Measurements from ENCODE around the gene TMEM163. TPM values are rescaled to one million over a fixed set of nuclear protein-coding genes. Genes with fewer than 3 reads are reported as not detected.
A peak's percentile ranks its signal among the peaks of the same experiment; 100 is the strongest.

TMEM163 gene
- total and polyA plus RNA-seq, 2 experiments from 2014 or later: 1.1 TPM

DNA sequence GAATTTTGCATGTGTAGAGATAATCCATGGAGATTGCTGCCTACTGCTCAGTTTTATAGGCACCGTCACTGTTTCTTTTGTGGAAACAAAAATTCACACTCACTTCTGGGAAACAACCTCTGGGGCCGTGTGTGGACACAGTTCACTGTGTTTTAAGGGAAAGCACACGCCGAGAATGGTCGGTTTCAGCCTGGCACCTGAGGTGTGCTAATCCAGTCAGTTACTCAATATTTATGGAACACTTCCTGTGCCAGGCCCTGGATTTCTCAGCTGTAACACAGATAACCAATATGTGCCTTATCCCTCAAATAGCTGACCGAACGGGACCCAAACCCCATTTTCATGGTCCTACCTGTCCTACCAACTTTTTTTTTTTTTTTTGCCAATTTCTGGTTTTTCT, 285.3 kb downstream of the TMEM163 start:
- 62% methylated on average over 7 of the region's 7 CpGs for WGBS (ENCODE audit: low lambda C conversion rate, missing lambda C conversion rate)
- TF ChIP-seq EZH2phosphoT487 (IDR thresholded peaks at IDR 0.05; ENCODE audit: low read depth, severe bottlenecking, unreplicated experiment): no peak
- no peak for TF ChIP-seq CTCF (IDR thresholded peaks at IDR 0.05; ENCODE audit: poor library complexity)
- TF ChIP-seq EZH2 (IDR thresholded peaks at IDR 0.05; ENCODE audit: borderline replicate concordance): no peak
- DNase-seq (ENCODE audit: low spot score): peak; percentile 42
- Histone ChIP-seq H4K20me1 (ENCODE audit: insufficient read depth, poor library complexity, severe bottlenecking) (no peaks in the 10 kb centered on the region), H3K4me1 (ENCODE audit: insufficient read depth) (peaks cover 35% of the 10 kb centered on the region), H3K79me2 (no peaks in the 10 kb centered on the region), H3K4me2 (peak overlapping the region; percentile 31), H3K9me3 (ENCODE audit: low read depth) (no peaks in the 10 kb centered on the region), H3K27ac (peak overlapping the region; percentile 82), H2AFZ (no peak overlapping the region), H3K9me2 (replicated peaks; ENCODE audit: insufficient read depth) (no peaks in the 10 kb centered on the region), H3K27me3 (no peaks in the 10 kb centered on the region), H3K36me3 (replicated peaks; ENCODE audit: insufficient read depth, low read depth) (no peaks in the 10 kb centered on the region), H3K4me3 (no peak overlapping the region)

- no peaks in the 10 kb centered on the region for H3K36me3 ChIP-seq (replicated peaks; ENCODE audit: insufficient read depth, low read depth)
- 58% methylated on average over 3 of the region's 3 CpGs for WGBS (ENCODE audit: low lambda C conversion rate, missing lambda C conversion rate)
- DNase-seq (ENCODE audit: low spot score): peak; percentile 48
These were observed 286.3 kb downstream of the TMEM163 start for GRCh38 chr2:134432435-134432883.

GRCh38 chr2:134431838-134432434, 286.9 kb downstream of the TMEM163 start:
- Histone ChIP-seq H3K9me2 (replicated peaks; ENCODE audit: insufficient read depth) (no peaks in the 10 kb centered on the region), H3K27me3 (no peaks in the 10 kb centered on the region), H3K79me2 (no peaks in the 10 kb centered on the region), H3K4me3 (no peak overlapping the region), H4K20me1 (ENCODE audit: insufficient read depth, poor library complexity, severe bottlenecking) (no peaks in the 10 kb centered on the region), H3K4me2 (peak overlapping the region; percentile 31), H3K27ac (peak overlapping the region; percentile 82), H3K4me1 (ENCODE audit: insufficient read depth) (peaks cover 35% of the 10 kb centered on the region), H3K36me3 (replicated peaks; ENCODE audit: insufficient read depth, low read depth) (no peaks in the 10 kb centered on the region), H2AFZ (no peak overlapping the region), H3K9me3 (ENCODE audit: low read depth) (no peaks in the 10 kb centered on the region)
- 64% methylated on average over 2 of the region's 2 CpGs for WGBS (ENCODE audit: low lambda C conversion rate, missing lambda C conversion rate)
- DNase-seq (ENCODE audit: low spot score): no peak
- TF ChIP-seq EZH2 (IDR thresholded peaks at IDR 0.05; ENCODE audit: borderline replicate concordance) (no peak), CTCF (IDR thresholded peaks at IDR 0.05; ENCODE audit: poor library complexity) (no peak), EZH2phosphoT487 (IDR thresholded peaks at IDR 0.05; ENCODE audit: low read depth, severe bottlenecking, unreplicated experiment) (no peak)

More at GRCh38 chr2:134432435-134432883, 286.3 kb downstream of the TMEM163 start:
- Histone ChIP-seq H2AFZ (no peak overlapping the region), H3K4me2 (peak overlapping the region; percentile 31), H3K9me3 (ENCODE audit: low read depth) (no peaks in the 10 kb centered on the region), H3K79me2 (no peaks in the 10 kb centered on the region), H3K4me3 (no peak overlapping the region), H3K27ac (peak overlapping the region; percentile 82), H3K4me1 (ENCODE audit: insufficient read depth) (peaks cover 35% of the 10 kb centered on the region), H3K27me3 (no peaks in the 10 kb centered on the region), H4K20me1 (ENCODE audit: insufficient read depth, poor library complexity, severe bottlenecking) (no peaks in the 10 kb centered on the region), H3K9me2 (replicated peaks; ENCODE audit: insufficient read depth) (no peaks in the 10 kb centered on the region)
- TF ChIP-seq EZH2 (IDR thresholded peaks at IDR 0.05; ENCODE audit: borderline replicate concordance) (no peak), EZH2phosphoT487 (IDR thresholded peaks at IDR 0.05; ENCODE audit: low read depth, severe bottlenecking, unreplicated experiment) (no peak), CTCF (IDR thresholded peaks at IDR 0.05; ENCODE audit: poor library complexity) (no peak)

Measured in hepatocyte (in vitro differentiated cells).